Measurements from ENCODE around the gene SFTA2. TPM values are rescaled to one million over a fixed set of nuclear protein-coding genes. Genes with fewer than 3 reads are reported as not detected.

Gene SFTA2
- polyA plus RNA-seq, 1 donor, result 0.70 TPM

DNA sequence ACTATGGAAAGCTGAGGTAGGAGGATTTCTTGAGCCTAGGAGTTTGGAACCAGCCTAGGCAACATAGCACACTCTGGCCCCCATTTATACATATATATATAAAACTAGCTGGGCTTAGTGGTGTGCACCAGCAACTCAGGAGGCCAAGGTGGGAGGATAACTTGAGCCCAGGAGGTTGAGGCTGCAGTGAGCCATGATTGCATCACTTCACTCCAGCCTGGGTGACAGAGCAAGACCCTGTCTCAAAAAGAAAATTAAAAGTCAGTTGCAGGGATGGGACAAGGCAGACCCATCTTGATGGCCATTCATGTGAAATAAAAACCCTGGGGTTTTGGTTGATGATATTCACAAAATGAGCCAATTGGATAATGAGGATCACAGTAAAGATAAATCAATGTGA lies 30.5 kb downstream of the SFTA2 start:
- no peaks in the 10 kb centered on the region for H3K27me3 ChIP-seq (ENCODE audit: control insufficient read depth, insufficient read depth, low read length)
- DNase-seq, result no peak
- peaks cover 33% of the 10 kb centered on the region for H3K36me3 ChIP-seq (ENCODE audit: control insufficient read depth, insufficient read depth, low read length)
- no peak overlapping the region for H3K27ac ChIP-seq (ENCODE audit: low read length)
- H3K9me3 ChIP-seq (ENCODE audit: control insufficient read depth, low read depth, low read length), result no peaks in the 10 kb centered on the region
- no peaks in the 10 kb centered on the region for H3K4me1 ChIP-seq (ENCODE audit: control insufficient read depth, insufficient read depth, low read length)
- H3K4me3 ChIP-seq (ENCODE audit: low read length), result no peak overlapping the region

DNA sequence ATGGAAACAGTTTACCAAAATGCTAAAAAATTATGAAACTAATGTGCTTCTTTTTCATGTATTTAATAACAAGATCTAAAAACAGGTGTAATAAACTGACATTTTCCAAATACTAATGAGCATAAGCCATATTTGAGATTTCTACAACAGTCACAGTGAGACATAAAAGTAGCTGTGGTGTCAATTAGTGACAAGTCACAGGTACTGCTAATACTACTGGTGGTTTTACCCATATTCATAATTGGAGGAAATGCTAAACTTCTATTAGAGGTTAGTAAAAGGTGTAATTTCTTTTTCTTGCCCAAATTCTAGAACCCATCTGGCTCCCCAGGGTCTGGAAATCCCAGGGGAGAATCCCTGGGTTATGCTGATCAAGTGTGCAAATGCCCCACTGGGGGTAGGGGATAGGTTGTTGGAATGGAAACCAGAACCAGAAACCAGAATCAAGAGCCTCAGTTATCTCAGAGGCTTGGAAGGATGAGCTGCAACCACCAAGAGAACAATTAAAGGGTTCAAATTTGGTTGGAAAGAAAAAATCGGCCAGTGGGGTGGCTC lies 31.0 kb downstream of the SFTA2 start:
- H3K4me3 ChIP-seq (ENCODE audit: low read length), result no peak overlapping the region
- H3K27me3 ChIP-seq (ENCODE audit: control insufficient read depth, insufficient read depth, low read length), result no peaks in the 10 kb centered on the region
- WGBS (ENCODE audit: insufficient coverage, low lambda C conversion rate), result no CpG with 5 or more reads among the region's 1 CpG
- no peak overlapping the region for H3K27ac ChIP-seq (ENCODE audit: low read length)
- H3K9me3 ChIP-seq (ENCODE audit: control insufficient read depth, low read depth, low read length), result no peaks in the 10 kb centered on the region
- DNase-seq, result no peak
- H3K36me3 ChIP-seq (ENCODE audit: control insufficient read depth, insufficient read depth, low read length), result peaks cover 38% of the 10 kb centered on the region
- H3K4me1 ChIP-seq (ENCODE audit: control insufficient read depth, insufficient read depth, low read length), result no peaks in the 10 kb centered on the region

DNA sequence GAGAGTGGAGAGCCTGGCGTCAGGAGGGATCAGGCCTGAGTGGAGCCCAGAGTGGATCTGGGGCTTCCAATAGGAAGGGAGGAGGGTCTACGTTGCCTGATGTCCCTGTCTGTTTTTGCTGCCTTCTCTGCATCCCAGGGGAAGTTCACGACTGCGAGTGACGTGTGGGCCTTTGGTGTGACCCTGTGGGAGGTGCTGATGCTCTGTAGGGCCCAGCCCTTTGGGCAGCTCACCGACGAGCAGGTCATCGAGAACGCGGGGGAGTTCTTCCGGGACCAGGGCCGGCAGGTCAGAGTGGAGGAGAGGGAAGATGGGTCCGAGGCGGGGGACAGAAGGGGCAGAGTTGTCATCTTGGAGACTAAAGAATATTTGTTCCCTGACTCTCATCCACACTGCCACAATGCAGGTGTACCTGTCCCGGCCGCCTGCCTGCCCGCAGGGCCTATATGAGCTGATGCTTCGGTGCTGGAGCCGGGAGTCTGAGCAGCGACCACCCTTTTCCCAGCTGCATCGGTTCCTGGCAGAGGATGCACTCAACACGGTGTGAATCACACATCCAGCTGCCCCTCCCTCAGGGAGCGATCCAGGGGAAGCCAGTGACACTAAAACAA lies 33.1 kb downstream of the SFTA2 start:
- WGBS (ENCODE audit: insufficient coverage, low lambda C conversion rate), result no CpG with 5 or more reads among the region's 23 CpGs
- no peak for DNase-seq
- peaks cover 58% of the 10 kb centered on the region for H3K36me3 ChIP-seq (ENCODE audit: control insufficient read depth, insufficient read depth, low read length)

DNA sequence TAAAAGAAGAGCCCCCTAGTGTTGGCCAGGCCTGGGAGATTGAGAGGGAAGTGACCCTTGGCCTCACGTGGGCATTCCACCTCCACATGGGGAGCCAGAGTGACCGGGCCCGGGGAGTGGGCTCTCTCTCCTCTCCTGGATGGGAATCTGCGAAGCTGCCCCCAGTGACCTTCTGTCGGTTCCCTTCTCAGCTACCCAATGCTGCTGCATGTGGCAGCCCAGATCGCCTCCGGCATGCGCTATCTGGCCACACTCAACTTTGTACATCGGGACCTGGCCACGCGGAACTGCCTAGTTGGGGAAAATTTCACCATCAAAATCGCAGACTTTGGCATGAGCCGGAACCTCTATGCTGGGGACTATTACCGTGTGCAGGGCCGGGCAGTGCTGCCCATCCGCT lies 34.1 kb downstream of the SFTA2 start:
- Histone ChIP-seq H3K27ac (ENCODE audit: low read length) (no peak overlapping the region), H3K27me3 (ENCODE audit: control insufficient read depth, insufficient read depth, low read length) (no peaks in the 10 kb centered on the region), H3K4me3 (ENCODE audit: low read length) (no peak overlapping the region), H3K9me3 (ENCODE audit: control insufficient read depth, low read depth, low read length) (no peaks in the 10 kb centered on the region), H3K4me1 (ENCODE audit: control insufficient read depth, insufficient read depth, low read length) (no peaks in the 10 kb centered on the region), H3K36me3 (ENCODE audit: control insufficient read depth, insufficient read depth, low read length) (peaks cover 67% of the 10 kb centered on the region)
- no CpG with 5 or more reads among the region's 16 CpGs for WGBS (ENCODE audit: insufficient coverage, low lambda C conversion rate)
- no peak for DNase-seq

More for the DNA sequence above, 33.1 kb downstream of the SFTA2 start:
- Histone ChIP-seq H3K27ac (ENCODE audit: low read length) (no peak overlapping the region), H3K4me1 (ENCODE audit: control insufficient read depth, insufficient read depth, low read length) (no peaks in the 10 kb centered on the region), H3K4me3 (ENCODE audit: low read length) (no peak overlapping the region), H3K27me3 (ENCODE audit: control insufficient read depth, insufficient read depth, low read length) (no peaks in the 10 kb centered on the region), H3K9me3 (ENCODE audit: control insufficient read depth, low read depth, low read length) (no peaks in the 10 kb centered on the region)

DNA sequence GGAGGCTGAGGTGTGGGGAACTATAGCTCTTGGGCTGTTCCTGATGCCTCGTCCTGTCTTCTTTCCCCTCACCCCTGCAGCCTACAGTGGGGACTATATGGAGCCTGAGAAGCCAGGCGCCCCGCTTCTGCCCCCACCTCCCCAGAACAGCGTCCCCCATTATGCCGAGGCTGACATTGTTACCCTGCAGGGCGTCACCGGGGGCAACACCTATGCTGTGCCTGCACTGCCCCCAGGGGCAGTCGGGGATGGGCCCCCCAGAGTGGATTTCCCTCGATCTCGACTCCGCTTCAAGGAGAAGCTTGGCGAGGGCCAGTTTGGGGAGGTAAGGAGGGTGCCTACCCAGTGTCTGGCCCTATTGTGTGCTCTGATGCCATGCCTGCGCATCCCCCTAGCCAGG lies 35.4 kb downstream of the SFTA2 start:
- Histone ChIP-seq H3K9me3 (ENCODE audit: control insufficient read depth, low read depth, low read length) (no peaks in the 10 kb centered on the region), H3K4me3 (ENCODE audit: low read length) (no peak overlapping the region), H3K4me1 (ENCODE audit: control insufficient read depth, insufficient read depth, low read length) (no peaks in the 10 kb centered on the region), H3K27ac (ENCODE audit: low read length) (no peak overlapping the region), H3K36me3 (ENCODE audit: control insufficient read depth, insufficient read depth, low read length) (peaks cover 81% of the 10 kb centered on the region), H3K27me3 (ENCODE audit: control insufficient read depth, insufficient read depth, low read length) (no peaks in the 10 kb centered on the region)
- no CpG with 5 or more reads among the region's 13 CpGs for WGBS (ENCODE audit: insufficient coverage, low lambda C conversion rate)
- DNase-seq, result no peak

DNA sequence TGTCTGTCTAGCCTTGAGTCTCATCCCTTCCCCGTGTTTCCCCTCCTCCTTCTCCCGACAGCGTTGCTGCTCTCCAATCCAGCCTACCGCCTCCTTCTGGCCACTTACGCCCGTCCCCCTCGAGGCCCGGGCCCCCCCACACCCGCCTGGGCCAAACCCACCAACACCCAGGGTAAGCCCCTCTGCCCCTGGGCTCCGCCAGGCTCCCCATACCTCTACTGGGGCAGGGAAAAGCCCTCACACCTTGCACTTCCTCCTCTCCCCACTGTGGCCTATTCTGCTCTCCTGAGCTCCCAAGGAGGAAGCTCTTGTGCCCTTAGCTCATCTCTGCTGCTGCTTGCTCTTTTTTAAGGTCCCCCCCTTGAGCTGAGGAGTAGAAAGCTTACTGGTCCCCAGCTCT lies 36.6 kb downstream of the SFTA2 start:
- peaks cover 93% of the 10 kb centered on the region for H3K36me3 ChIP-seq (ENCODE audit: control insufficient read depth, insufficient read depth, low read length)
- no peak overlapping the region for H3K27ac ChIP-seq (ENCODE audit: low read length)
- no peak overlapping the region for H3K4me3 ChIP-seq (ENCODE audit: low read length)
- H3K4me1 ChIP-seq (ENCODE audit: control insufficient read depth, insufficient read depth, low read length), result no peaks in the 10 kb centered on the region
- DNase-seq, result no peak
- no peaks in the 10 kb centered on the region for H3K9me3 ChIP-seq (ENCODE audit: control insufficient read depth, low read depth, low read length)
- no peaks in the 10 kb centered on the region for H3K27me3 ChIP-seq (ENCODE audit: control insufficient read depth, insufficient read depth, low read length)
- no CpG with 5 or more reads among the region's 10 CpGs for WGBS (ENCODE audit: insufficient coverage, low lambda C conversion rate)

DNA sequence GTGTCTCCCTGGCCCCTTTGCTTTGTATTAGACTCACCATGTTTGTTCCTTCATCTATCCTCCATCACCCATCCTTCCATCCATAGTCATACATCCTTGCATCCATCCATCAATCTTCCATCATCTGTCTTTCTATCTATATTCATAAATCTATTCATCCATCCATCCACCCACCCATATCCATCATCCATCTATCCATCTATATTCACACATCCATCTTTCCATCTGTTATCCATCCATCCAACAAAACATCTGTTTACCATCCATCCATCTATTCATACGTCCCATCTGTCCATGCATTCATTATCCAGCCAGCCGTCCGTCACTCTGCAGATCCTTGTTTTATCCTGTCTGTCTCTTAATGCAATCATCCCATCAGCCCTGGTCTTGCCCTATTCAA lies 37.0 kb downstream of the SFTA2 start:
- Histone ChIP-seq H3K4me1 (ENCODE audit: control insufficient read depth, insufficient read depth, low read length) (no peaks in the 10 kb centered on the region), H3K27ac (ENCODE audit: low read length) (no peak overlapping the region), H3K27me3 (ENCODE audit: control insufficient read depth, insufficient read depth, low read length) (no peaks in the 10 kb centered on the region), H3K4me3 (ENCODE audit: low read length) (no peak overlapping the region), H3K9me3 (ENCODE audit: control insufficient read depth, low read depth, low read length) (no peaks in the 10 kb centered on the region), H3K36me3 (ENCODE audit: control insufficient read depth, insufficient read depth, low read length) (peaks cover 97% of the 10 kb centered on the region)
- no peak for DNase-seq
- WGBS (ENCODE audit: insufficient coverage, low lambda C conversion rate), result no CpG with 5 or more reads among the region's 3 CpGs

DNA sequence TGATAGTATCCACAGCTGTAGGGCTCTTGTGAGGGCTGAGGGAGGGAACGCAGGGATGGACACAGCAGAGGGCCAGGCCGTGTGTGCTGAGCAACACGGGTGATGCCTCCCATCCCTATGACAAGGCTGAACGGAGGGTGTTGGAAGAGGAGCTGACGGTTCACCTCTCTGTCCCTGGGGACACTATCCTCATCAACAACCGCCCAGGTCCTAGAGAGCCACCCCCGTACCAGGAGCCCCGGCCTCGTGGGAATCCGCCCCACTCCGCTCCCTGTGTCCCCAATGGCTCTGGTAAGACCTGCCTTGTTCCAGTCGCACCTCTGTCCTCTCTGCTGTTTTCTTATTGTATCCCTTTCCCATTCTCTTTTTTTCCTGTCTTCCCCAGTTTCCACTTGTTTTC lies 37.6 kb downstream of the SFTA2 start:
- Histone ChIP-seq H3K4me1 (ENCODE audit: control insufficient read depth, insufficient read depth, low read length) (no peaks in the 10 kb centered on the region), H3K4me3 (ENCODE audit: low read length) (no peak overlapping the region), H3K9me3 (ENCODE audit: control insufficient read depth, low read depth, low read length) (no peaks in the 10 kb centered on the region), H3K36me3 (ENCODE audit: control insufficient read depth, insufficient read depth, low read length) (peaks cover 97% of the 10 kb centered on the region), H3K27ac (ENCODE audit: low read length) (no peak overlapping the region), H3K27me3 (ENCODE audit: control insufficient read depth, insufficient read depth, low read length) (no peaks in the 10 kb centered on the region)
- 96% methylated on average over 5 of the region's 12 CpGs for WGBS (ENCODE audit: insufficient coverage, low lambda C conversion rate)
- no peak for DNase-seq

DNA sequence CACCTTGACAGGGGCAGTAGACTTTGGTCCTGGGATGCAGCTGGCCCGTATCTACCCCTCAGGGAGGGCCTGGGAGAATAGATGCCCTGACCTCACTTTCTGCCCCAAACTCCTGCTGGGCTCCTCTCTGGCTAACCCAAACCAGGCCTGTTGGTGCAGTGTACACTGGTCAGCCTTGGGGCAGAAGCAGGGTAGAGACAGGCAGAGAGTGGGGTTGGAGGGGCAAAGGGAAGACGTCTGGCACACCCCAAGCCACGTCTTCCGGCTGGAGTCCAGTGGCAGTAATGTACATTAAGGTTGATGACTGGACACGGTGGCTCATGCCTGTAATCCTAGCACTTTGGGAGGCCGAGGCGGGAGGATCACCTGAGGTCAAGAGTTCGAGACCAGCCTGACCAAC lies 38.3 kb downstream of the SFTA2 start:
- Histone ChIP-seq H3K27ac (ENCODE audit: low read length) (no peak overlapping the region), H3K36me3 (ENCODE audit: control insufficient read depth, insufficient read depth, low read length) (peaks cover 97% of the 10 kb centered on the region), H3K4me3 (ENCODE audit: low read length) (no peak overlapping the region), H3K27me3 (ENCODE audit: control insufficient read depth, insufficient read depth, low read length) (no peaks in the 10 kb centered on the region), H3K4me1 (ENCODE audit: control insufficient read depth, insufficient read depth, low read length) (no peaks in the 10 kb centered on the region), H3K9me3 (ENCODE audit: control insufficient read depth, low read depth, low read length) (no peaks in the 10 kb centered on the region)
- no CpG with 5 or more reads among the region's 8 CpGs for WGBS (ENCODE audit: insufficient coverage, low lambda C conversion rate)
- no peak for DNase-seq

DNA sequence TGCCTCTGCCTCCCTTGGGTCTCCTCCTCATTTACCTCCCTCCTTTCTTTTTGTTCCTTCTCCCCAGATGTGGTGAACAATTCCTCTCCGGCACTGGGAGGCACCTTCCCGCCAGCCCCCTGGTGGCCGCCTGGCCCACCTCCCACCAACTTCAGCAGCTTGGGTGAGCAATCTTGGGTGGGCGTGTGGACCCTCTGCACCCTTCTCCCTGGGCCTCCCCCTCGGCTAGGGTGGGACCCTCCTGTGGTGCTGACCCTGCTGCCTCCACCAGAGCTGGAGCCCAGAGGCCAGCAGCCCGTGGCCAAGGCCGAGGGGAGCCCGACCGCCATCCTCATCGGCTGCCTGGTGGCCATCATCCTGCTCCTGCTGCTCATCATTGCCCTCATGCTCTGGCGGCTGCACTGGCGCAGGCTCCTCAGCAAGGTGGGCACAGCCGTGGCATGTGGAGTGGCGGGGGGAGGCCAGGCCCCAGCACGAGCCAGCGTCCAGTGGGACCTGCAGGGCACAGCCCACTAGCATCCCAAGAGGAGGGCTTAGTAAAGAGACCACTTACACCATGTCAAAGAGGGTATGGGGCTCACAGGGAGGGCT lies 38.9 kb downstream of the SFTA2 start:
- no CpG with 5 or more reads among the region's 16 CpGs for whole genome bisulfite sequencing (ENCODE audit: insufficient coverage, low lambda C conversion rate)
- H3K4me3 ChIP-seq (ENCODE audit: low read length), result no peak overlapping the region
- no peaks in the 10 kb centered on the region for H3K27me3 ChIP-seq (ENCODE audit: control insufficient read depth, insufficient read depth, low read length)
- H3K27ac ChIP-seq (ENCODE audit: low read length), result no peak overlapping the region
- H3K9me3 ChIP-seq (ENCODE audit: control insufficient read depth, low read depth, low read length), result no peaks in the 10 kb centered on the region
- peaks cover 93% of the 10 kb centered on the region for H3K36me3 ChIP-seq (ENCODE audit: control insufficient read depth, insufficient read depth, low read length)
- no peak for DNase-seq
- no peaks in the 10 kb centered on the region for H3K4me1 ChIP-seq (ENCODE audit: control insufficient read depth, insufficient read depth, low read length)

Data from large intestine (tissue), 3 donors.